HG03108 (cell line): Measurements from ENCODE around the gene TPP1.

Experiments
- ATAC-seq: cut with Tn5 transposase; IDR thresholded peaks from one replicate; pipeline ENCODE4 v1.9.1; 2021; ENCODE audit warnings: moderate library complexity; ENCODE audit not compliant: unreplicated experiment

Gene TPP1

GRCh38 chr11:6619004-6619745, at the start of gene TPP1:
Gene TPP1, minus strand, starts transcription at chr11:6619422. Its CDS starts 22 bp downstream, at chr11:6619400.
- peak; percentile 98 for ATAC-seq

DNA sequence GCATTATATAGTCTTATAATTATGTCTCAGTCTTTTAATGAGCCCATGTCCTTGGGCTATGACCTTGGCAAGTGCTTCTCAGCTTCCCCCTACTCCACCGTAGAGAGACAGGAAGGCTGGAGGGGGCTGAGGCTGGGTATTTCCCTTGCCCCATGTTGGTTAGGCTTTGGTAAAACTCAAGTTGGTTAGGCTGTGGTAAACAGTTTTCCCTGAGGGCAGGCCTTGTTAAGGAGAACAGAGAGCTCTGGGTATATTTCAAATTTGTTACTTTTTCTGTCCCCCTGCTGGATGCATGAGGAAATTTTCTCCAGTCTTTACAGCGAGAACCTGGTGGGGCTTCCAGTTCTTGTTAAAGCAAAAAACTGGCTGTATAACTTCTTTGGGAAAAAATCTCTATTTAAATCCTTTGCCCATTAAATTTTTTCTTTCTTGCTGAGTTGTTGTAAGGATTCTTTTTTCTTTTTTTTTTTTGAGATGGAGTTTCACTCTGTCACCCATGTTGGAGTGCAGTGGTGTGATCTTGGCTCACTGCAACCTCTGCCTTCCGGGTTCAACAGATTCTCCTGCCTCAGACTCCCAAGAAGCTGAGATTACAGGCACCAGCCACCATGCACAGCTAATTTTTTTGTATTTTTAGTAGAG, 48.6 kb upstream of the TPP1 start:
- ATAC-seq = no peak

DNA sequence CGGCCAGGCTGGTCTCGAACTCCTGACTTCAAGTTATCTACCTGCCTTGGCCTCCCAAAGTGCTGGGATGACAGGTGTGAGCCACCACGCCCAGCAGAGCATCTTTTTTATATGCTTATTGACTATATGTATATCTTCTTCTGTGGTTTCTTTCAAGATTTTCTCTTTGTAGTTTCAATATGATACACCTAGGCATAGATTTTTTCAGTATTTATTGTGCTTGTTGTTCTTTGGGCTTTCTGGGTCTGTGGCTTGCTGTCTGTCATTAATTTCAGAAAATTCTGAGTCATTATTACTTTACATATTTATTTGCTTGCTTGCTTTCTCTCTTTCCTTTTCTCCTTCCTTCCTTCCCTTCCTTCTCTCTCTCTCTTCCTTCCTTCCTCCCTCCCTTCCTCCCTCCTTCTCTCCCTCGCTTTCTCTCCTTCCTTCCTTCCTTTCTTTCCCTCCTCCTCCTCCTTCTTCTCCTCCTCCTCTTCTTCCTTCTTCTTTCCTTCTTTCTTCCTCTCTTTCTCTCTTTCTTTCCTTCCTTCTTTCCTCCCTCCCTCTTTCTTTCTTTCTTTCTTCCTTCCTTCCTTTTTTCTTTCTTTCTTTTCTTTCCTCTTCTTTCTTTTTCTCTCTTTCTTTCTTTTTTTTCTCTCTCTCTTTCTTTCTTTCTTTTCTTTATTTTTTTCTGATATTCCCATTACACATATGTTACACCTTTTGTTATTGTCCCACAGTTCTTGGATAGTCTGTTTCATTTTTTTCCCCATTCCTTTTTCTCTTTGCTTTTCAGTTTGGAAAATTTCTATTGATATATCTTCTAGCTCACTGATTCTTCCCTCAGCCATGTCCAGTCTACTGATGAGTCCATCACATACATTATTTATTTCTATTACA, 47.3 kb upstream of the TPP1 start:
- no peak for ATAC-seq

- no peak for ATAC-seq
These were observed 45.3 kb upstream of the TPP1 start for GRCh38 chr11:6664551-6664950.

GRCh38 chr11:6663794-6664469, 44.7 kb upstream of the TPP1 start:
- ATAC-seq = no peak

- no peak for ATAC-seq
These were observed 41.5 kb upstream of the TPP1 start for GRCh38 chr11:6660712-6661111.

- ATAC-seq = no peak
These were observed 39.4 kb upstream of the TPP1 start for GRCh38 chr11:6658647-6659046.

- ATAC-seq = no peak
These were observed 38.1 kb upstream of the TPP1 start for GRCh38 chr11:6657346-6657745.

GRCh38 chr11:6656936-6657335, 37.7 kb upstream of the TPP1 start:
- no peak for ATAC-seq

- no peak for ATAC-seq
These were observed 37.3 kb upstream of the TPP1 start for GRCh38 chr11:6656584-6656915.

DNA sequence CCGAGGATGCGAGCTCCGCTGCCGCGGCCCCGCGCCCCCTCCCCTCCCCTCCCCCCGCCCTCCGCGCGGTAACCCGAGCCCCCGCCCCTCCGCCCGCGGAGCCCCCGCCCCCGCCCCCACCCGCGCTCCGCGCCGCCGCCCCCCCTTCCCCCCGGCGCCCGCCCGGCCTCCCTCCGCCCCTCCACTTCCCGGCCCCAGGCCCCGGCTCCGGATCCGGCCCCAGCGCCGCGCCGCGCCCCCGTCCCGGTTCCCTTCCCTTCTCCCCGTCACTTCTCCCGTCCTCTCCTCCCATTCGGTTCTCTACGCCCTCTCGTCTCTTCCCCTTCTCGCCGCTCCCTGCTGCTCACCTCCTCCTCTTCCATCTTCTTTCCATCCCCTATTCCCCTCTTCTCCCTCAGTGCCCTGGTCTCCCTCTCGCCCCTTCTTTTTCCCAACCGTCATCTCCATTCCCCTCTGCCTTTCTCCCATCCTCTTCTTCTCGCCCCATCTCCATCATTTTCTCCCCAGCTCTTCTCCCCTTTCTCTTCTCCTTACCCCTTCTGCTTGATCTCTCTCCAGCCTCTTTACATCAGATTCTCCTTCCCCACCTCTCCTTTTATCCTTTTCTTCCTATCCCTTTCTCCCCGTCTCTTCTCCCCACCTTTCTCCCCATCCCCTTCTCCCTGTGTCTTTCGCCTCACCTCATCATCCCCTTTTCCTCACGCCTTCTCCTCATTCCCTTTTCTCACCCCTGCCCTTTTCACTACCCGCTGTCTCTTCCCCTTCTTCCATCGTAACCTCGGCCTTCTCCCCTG, 36.8 kb upstream of the TPP1 start, which contains the start of gene DCHS1:
Gene DCHS1 (minus strand): TSS at position 20 of the 794 bp plus-strand sequence. CDS start 14,196 bp downstream, outside the sequence.
- no peak for ATAC-seq

DNA sequence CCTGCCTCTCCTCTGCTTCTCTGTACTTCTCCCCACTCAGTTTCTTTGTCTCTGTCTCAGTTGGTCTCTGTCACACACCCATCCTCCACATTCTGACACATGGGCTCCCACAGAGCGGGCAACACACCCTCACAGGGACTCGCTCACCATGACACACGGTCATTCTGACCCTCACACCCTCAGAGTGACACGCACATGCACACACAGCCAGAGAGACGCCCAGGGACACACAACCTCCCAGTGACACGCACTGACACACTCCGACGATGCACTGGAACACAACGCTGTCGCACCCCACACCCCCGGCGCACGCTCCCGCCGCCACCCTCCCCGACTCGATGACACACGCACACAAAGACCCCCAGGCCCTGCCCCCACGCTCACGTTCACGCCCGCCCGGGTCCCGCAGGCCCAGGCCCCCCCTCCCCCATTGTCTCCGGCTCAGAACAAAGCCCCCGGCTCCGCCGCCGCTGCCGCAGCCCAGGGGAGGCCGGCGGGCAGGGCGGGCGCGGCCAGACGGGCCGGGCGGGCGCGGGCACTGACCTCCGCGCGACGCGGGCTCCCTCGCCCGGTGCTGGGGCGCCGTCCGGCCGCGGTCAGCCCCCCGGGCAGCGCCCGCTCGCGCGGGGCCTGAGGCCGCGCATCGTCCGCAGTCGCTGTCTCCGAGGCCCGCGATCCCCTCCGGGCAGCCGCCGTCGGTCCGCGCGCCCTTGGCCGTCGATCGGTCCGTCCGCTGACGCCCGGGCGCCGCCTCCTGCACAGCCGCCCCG, 36.0 kb upstream of the TPP1 start:
- ATAC-seq = no peak

- ATAC-seq = no peak
These were observed 35.2 kb upstream of the TPP1 start for GRCh38 chr11:6654281-6655019.

GRCh38 chr11:6653656-6654055, 34.4 kb upstream of the TPP1 start:
- ATAC-seq = no peak

- no peak for ATAC-seq
These were observed 33.9 kb upstream of the TPP1 start for GRCh38 chr11:6653097-6653496.

GRCh38 chr11:6652182-6652581, 33.0 kb upstream of the TPP1 start:
- ATAC-seq = no peak

GRCh38 chr11:6650980-6651379, 31.8 kb upstream of the TPP1 start:
- no peak for ATAC-seq

GRCh38 chr11:6650104-6650503, 30.9 kb upstream of the TPP1 start:
- ATAC-seq = no peak

- no peak for ATAC-seq
These were observed 29.3 kb upstream of the TPP1 start for GRCh38 chr11:6648501-6648900.
